ENCODE measurements around the gene PLEKHH3.
"Not testable (repeated sequence)": the region's sequence is repeated elsewhere in the genome, so short reads cannot be mapped to it uniquely, and the experiment has no call there.

PLEKHH3 gene

GRCh38 chr17:42623732-42624596, 52.8 kb downstream of the PLEKHH3 start:
- no peak for DNase-seq

GRCh38 chr17:42623271-42623670, 53.5 kb downstream of the PLEKHH3 start:
- DNase-seq: no peak

- DNase-seq: not testable (repeated sequence)
Measured at GRCh38 chr17:42621987-42622386, 54.8 kb downstream of the PLEKHH3 start.

- no peak for DNase-seq
Measured at GRCh38 chr17:42618442-42619150, 58.2 kb downstream of the PLEKHH3 start.

DNA sequence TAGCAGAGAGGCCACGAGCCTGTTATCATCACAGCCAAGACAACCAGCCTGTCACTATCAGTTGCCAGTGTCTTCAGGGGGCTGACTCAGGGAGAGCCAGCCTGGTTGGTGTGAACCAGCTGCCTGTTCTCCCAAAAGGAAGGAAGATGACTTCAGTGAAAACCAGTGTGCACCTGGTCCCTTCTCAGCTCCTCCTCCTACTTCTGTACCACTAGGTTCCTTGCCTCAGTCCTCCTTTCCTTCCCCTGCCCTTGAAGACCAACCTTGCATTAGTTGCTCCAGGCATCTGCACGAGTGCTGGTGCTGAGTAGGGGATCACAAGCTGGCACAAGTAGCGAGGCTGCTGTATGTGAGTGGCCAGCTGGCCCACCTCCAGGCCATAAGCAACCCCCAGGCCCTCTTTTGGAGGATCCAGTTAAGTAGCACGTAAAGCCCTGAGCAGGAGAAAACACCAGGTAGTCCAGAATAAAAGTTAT, 58.8 kb downstream of the PLEKHH3 start:
- no peak for DNase-seq

Data from activated gamma-delta T cell treated with Interleukin-2 at 50 U/mL for 16 hours (primary cell).